Heart left ventricle (tissue), 13 donors: ENCODE data around the gene ITGB5.

ENCODE experiments used
- CTCF ChIP-seq, 12 donors: fragments of 200-600 bp; sonication (generic) in 4 of 12; IDR thresholded peaks; one replicate each; pipeline versions ENCODE4 v1.5.0 to v1.8.0; 2018 to 2022; ENCODE audit warnings: antibody characterized with exemption in 12 of 12, mild to moderate bottlenecking in 5 of 12
- POLR2A ChIP-seq, 2 donors: fragments of 450-650 bp; IDR thresholded peaks; one replicate each; pipeline ENCODE4 v1.6.1; 2017; ENCODE audit warnings: antibody characterized with exemption in 2 of 2, mild to moderate bottlenecking in 2 of 2, moderate library complexity in 2 of 2
- donor health status: ischemic (EF 13 %, LVEDD 7.1; RV severe dilation, severe dysfunction).
- donor health status: DM: no; HTN: yes; CAD: no.
- donor health status: DM: no; HTN: no; CAD: no.
- donor health status: ischemic (EF 25% LVEDD 6.9; RV normal size, moderate dysfunction).
- donor health status: ischemic (EF 25% LVEDD 5.7; RV mildly dilated, moderate dysfunction).
- donor health status: ischemic (EF 35%, LVEDD 5.7; RV mildly dilated, moderate dysfunction).
- donor health status: nonischemic (EF 11% LVEDD 7.7; RV severe dilation, severe dysfunction).
- donor health status: DM: yes; HTN: yes; CAD: no.
- donor health status: PGD.
- donor health status: ischemic (EF 29% LVEDD 5.4; RV normal size, mild dysfunction).
- donor health status: nonischemic (EF 23%, LVEDD 6.1; RV moderate dilation, normal function).

- TF ChIP-seq POLR2A (IDR thresholded peaks at IDR 0.05): no peak
- no peak for TF ChIP-seq CTCF (IDR thresholded peaks at IDR 0.05)
Measured at GRCh38 chr3:124748560-124749198, 138.5 kb downstream of the ITGB5 start.
